Spleen (tissue), 11 donors: ENCODE data around the gene CRNN. TPM values are rescaled to one million over a fixed set of nuclear protein-coding genes. Genes with fewer than 3 reads are reported as not detected.

Experiments used
- DNase-seq: peaks from one replicate; pipeline ENCODE4 v3.0.0-alpha.2; 2020
- H3K27ac ChIP-seq, 8 donors: fragments of 200-600 bp; sonication (generic) in 7 of 8; 1 replicate in 4 of 8; 2 replicates in 4 of 8; pipeline versions ENCODE4 v1.5.0 to v1.8.0; 2016 to 2021; ENCODE audit warnings: inconsistent platforms in 4 of 8, mild to moderate bottlenecking in 4 of 8, moderate library complexity in 1 of 8
- H3K27me3 ChIP-seq, 7 donors: fragments of 200-600 bp; sonication (generic) in 6 of 7; replicated peaks in 1 of 7; 1 replicate in 4 of 7; 2 replicates in 3 of 7; pipeline versions ENCODE4 v1.5.0 to v1.8.0; 2016 to 2021; ENCODE audit warnings: inconsistent platforms in 3 of 7, mild to moderate bottlenecking in 1 of 7
- H3K36me3 ChIP-seq, 6 donors: fragments of 200-600 bp; sonication (generic) in 5 of 6; 1 replicate in 4 of 6; 2 replicates in 2 of 6; pipeline versions ENCODE4 v1.5.0 to v1.8.0; 2016 to 2021; ENCODE audit warnings: inconsistent platforms in 2 of 6
- H3K4me1 ChIP-seq, 6 donors: fragments of 200-600 bp; sonication (generic) in 5 of 6; 1 replicate in 3 of 6; 2 replicates in 3 of 6; pipeline versions ENCODE4 v1.5.0 to v1.8.0; 2016 to 2021; ENCODE audit warnings: inconsistent platforms in 3 of 6
- H3K4me3 ChIP-seq, 8 donors: fragments of 200-600 bp; sonication (generic) in 7 of 8; 1 replicate in 4 of 8; 2 replicates in 4 of 8; pipeline versions ENCODE4 v1.5.0 to v1.8.0; 2016 to 2021; ENCODE audit warnings: inconsistent platforms in 4 of 8, mild to moderate bottlenecking in 4 of 8, moderate library complexity in 2 of 8
- H3K9me3 ChIP-seq, 8 donors: fragments of 200-600 bp; sonication (generic) in 7 of 8; 1 replicate in 4 of 8; 2 replicates in 4 of 8; pipeline versions ENCODE4 v1.5.0 to v1.8.0; 2016 to 2021; ENCODE audit warnings: inconsistent platforms in 4 of 8
- CTCF ChIP-seq, 11 experiments: fragments of 200-600 bp in 7 of 11; fragments of 450-650 bp in 4 of 11; sonication (generic) in 4 of 11; IDR thresholded peaks in 8 of 11; conservative IDR thresholded peaks in 3 of 11; 1 replicate in 7 of 11; 2 replicates in 4 of 11; pipeline versions ENCODE4 v1.4.0 to v1.8.0; 2016 to 2021; ENCODE audit warnings: antibody characterized with exemption in 11 of 11, inconsistent platforms in 4 of 11, mild to moderate bottlenecking in 1 of 11
- POLR2A ChIP-seq, 3 donors: fragments of 450-650 bp; IDR thresholded peaks; one replicate each; pipeline ENCODE4 v1.5.1; 2017; ENCODE audit warnings: antibody characterized with exemption in 3 of 3, mild to moderate bottlenecking in 1 of 3
- POLR2AphosphoS5 ChIP-seq, 3 donors: sonication (generic); formaldehyde crosslinking; IDR thresholded peaks; one replicate each; pipeline ENCODE4 v1.5.1; 2017; ENCODE audit warnings: antibody characterized with exemption in 3 of 3
- WGBS, 5 donors: extraction: QIAGEN DNeasy Blood & Tissue Kit in 3 of 5; methylation state at CpG; one replicate each; pipeline versions ENCODE4 v1.1.5 to v1.1.7; 2013 to 2018; 5-methylcytosine and 5-hydroxymethylcytosine counted together
- intact Hi-C: fragments of 100-400 bp; cut with DNase I; formaldehyde crosslinking; loops from one replicate; pipeline ENCODE4 v1.15.0; 2023; ENCODE audit warnings: low total_unique reads
- polyA plus RNA-seq, 3 donors: library from polyadenylated mRNA; stranded (reverse); fragments of 200-250 nt; gene quantifications; one replicate each; pipeline ENCODE4 v1.2.1, GENCODE V29; 2013
- total RNA-seq, 7 donors: library from RNA; depleted of rRNA in 3 of 7; stranded (reverse); fragments of >200 nt in 3 of 7; fragmentation: NEBNext Ultra II Directional in 4 of 7; extraction: Animal tissue kit (Norgen Biotek cat#: 25700) in 4 of 7; gene quantifications; one replicate each; pipeline versions ENCODE4 v1.1.0 to v1.2.1, GENCODE V29; 2016 to 2021
- donor health status: healthy with polysubstance abuse.
- donor health status: DM: no; HTN: no; CAD: no; lungs with moderate emphysema.
- donor health status: DM: no; HTN: no; CAD: no.
- donor health status: Bipolar disorder and iron deficiency.
- donor health status: healthy.
- donor health status: DM: no; HTN: no; CAD: no.
- donor health status: DM: yes; HTN: yes; CAD: no.

CRNN gene
- total and polyA plus RNA-seq, 10 donors: 0.11 to 2.2 (median 0.39) TPM; not detected in 7

GRCh38 chr1:152457071-152457470, 43.0 kb upstream of the CRNN start:
- Histone ChIP-seq H3K4me1 (peaks cover 0 to 26% (median 13%) of the 10 kb centered on the region in 6 donors), H3K36me3 (no peaks in the 10 kb centered on the region), H3K9me3 (no peaks in the 10 kb centered on the region), H3K27ac (no peak overlapping the region), H3K27me3 (no peaks in the 10 kb centered on the region), H3K4me3 (no peak overlapping the region)
- intact Hi-C loops: loop anchor here (5.0 kb wide), 2 partner anchors 110 to 405 kb away; no protein-coding TSS in a partner anchor
- 64 to 95% (median 80%) methylated on average over 1 of the region's 1 CpG for WGBS, 5 donors
- no peak for DNase-seq
- TF ChIP-seq POLR2A (IDR thresholded peaks at IDR 0.05): no peak

- H3K27me3 ChIP-seq: no peaks in the 10 kb centered on the region
- no peak for DNase-seq
- no peaks in the 10 kb centered on the region for H3K36me3 ChIP-seq
- intact Hi-C loops: no loop called here
- 54 to 69% (median 58%) methylated on average over 4 to 6 of the region's 6 CpGs for WGBS, 5 donors
- no peak overlapping the region for H3K4me3 ChIP-seq
- no peaks in the 10 kb centered on the region for H3K4me1 ChIP-seq
- no peak overlapping the region for H3K27ac ChIP-seq
- no peaks in the 10 kb centered on the region for H3K9me3 ChIP-seq
- TF ChIP-seq CTCF (IDR thresholded peaks at IDR 0.05 in 8 of 11, conservative IDR thresholded peaks at IDR 0.05 in 3 of 11) (no peak), POLR2A (IDR thresholded peaks at IDR 0.05) (no peak), POLR2AphosphoS5 (IDR thresholded peaks at IDR 0.05) (no peak)
Measured at GRCh38 chr1:152451254-152451653, 37.2 kb upstream of the CRNN start.

- Histone ChIP-seq H3K27ac (no peak overlapping the region), H3K9me3 (no peaks in the 10 kb centered on the region), H3K4me3 (no peak overlapping the region), H3K36me3 (no peaks in the 10 kb centered on the region), H3K27me3 (no peaks in the 10 kb centered on the region), H3K4me1 (no peaks in the 10 kb centered on the region)
- TF ChIP-seq CTCF (IDR thresholded peaks at IDR 0.05 in 8 of 11, conservative IDR thresholded peaks at IDR 0.05 in 3 of 11): no peak
- no peak for TF ChIP-seq POLR2A (IDR thresholded peaks at IDR 0.05)
- DNase-seq: no peak
- intact Hi-C loops: no loop called here
- 85 to 96% (median 93%) methylated on average over 2 of the region's 2 CpGs for WGBS, 5 donors
Measured at GRCh38 chr1:152449661-152450060, 35.6 kb upstream of the CRNN start.

- no peak for TF ChIP-seq POLR2AphosphoS5 (IDR thresholded peaks at IDR 0.05)
- no peak for TF ChIP-seq POLR2A (IDR thresholded peaks at IDR 0.05)
- Histone ChIP-seq H3K27ac (no peak overlapping the region), H3K36me3 (no peaks in the 10 kb centered on the region), H3K4me1 (no peaks in the 10 kb centered on the region), H3K9me3 (no peaks in the 10 kb centered on the region), H3K4me3 (no peak overlapping the region), H3K27me3 (no peaks in the 10 kb centered on the region)
- whole genome bisulfite sequencing, 5 donors: 88 to 97% (median 93%) methylated on average over 5 of the region's 5 CpGs
- no peak for DNase-seq
- intact Hi-C loops: no loop called here
Measured at GRCh38 chr1:152448496-152448895, 34.4 kb upstream of the CRNN start.

GRCh38 chr1:152448095-152448494, 34.0 kb upstream of the CRNN start:
- no peak overlapping the region for H3K4me3 ChIP-seq
- intact Hi-C loops: no loop called here
- no peak for TF ChIP-seq CTCF (IDR thresholded peaks at IDR 0.05 in 8 of 11, conservative IDR thresholded peaks at IDR 0.05 in 3 of 11)
- no peak for TF ChIP-seq POLR2AphosphoS5 (IDR thresholded peaks at IDR 0.05)
- TF ChIP-seq POLR2A (IDR thresholded peaks at IDR 0.05): no peak
- no peaks in the 10 kb centered on the region for H3K9me3 ChIP-seq
- no peaks in the 10 kb centered on the region for H3K36me3 ChIP-seq
- DNase-seq: no peak
- H3K27ac ChIP-seq: no peak overlapping the region
- 40 to 76% (median 62%) methylated on average over 2 of the region's 2 CpGs for WGBS, 5 donors
- no peaks in the 10 kb centered on the region for H3K27me3 ChIP-seq
- H3K4me1 ChIP-seq: peaks cover 0 to 3% (median 0%) of the 10 kb centered on the region in 6 donors
